HepG2 (cell line): ENCODE data around the gene TEX14. TPM values are rescaled to one million over a fixed set of nuclear protein-coding genes. Genes with fewer than 3 reads are reported as not detected.

Experiments
- CBX2 ChIP-seq, 2 experiments: fragments of 200-600 bp in 1 of 2; sonication (generic); formaldehyde crosslinking in 1 of 2; IDR thresholded peaks; 2 replicates each; pipeline versions ENCODE4 v1.7.0 to v1.8.1; 2018 to 2022; ENCODE audit warnings: low read depth in 2 of 2, low read length in 1 of 2, mild to moderate bottlenecking in 1 of 2, missing genetic modification reagents in 1 of 2
- FOXK1 ChIP-seq: sonication (generic); formaldehyde crosslinking; IDR thresholded peaks from 2 replicates; pipeline ENCODE4 v1.4.0; 2020; ENCODE audit warnings: low read depth, missing genetic modification reagents, borderline replicate concordance
- KLF11 ChIP-seq: IDR thresholded peaks from 2 replicates; pipeline ENCODE4 v1.6.1; 2016; ENCODE audit warnings: missing compliant biosample characterization
- MEIS2 ChIP-seq: sonication (generic); formaldehyde crosslinking; IDR thresholded peaks from 2 replicates; pipeline ENCODE4 v1.9.0; 2021; ENCODE audit warnings: mild to moderate bottlenecking, missing genetic modification reagents
- RFX3 ChIP-seq: IDR thresholded peaks from 2 replicates; pipeline ENCODE4 v1.6.1; 2016; ENCODE audit warnings: missing biosample characterization, missing genetic modification reagents
- RFXAP ChIP-seq: sonication (generic); formaldehyde crosslinking; IDR thresholded peaks from 2 replicates; pipeline ENCODE4 v1.4.0; 2020; ENCODE audit warnings: missing genetic modification reagents, borderline replicate concordance
- SOX5 ChIP-seq: IDR thresholded peaks from 2 replicates; pipeline ENCODE4 v1.6.1; 2016; ENCODE audit warnings: borderline replicate concordance
- ZNF543 ChIP-seq: sonication (generic); formaldehyde crosslinking; IDR thresholded peaks from 2 replicates; pipeline ENCODE4 v1.4.0; 2020; ENCODE audit warnings: mild to moderate bottlenecking, missing genetic modification reagents
- ZNF562 ChIP-seq: sonication (generic); formaldehyde crosslinking; IDR thresholded peaks from 2 replicates; pipeline ENCODE4 v1.8.0; 2022; ENCODE audit warnings: missing genetic modification reagents, borderline replicate concordance
- ZNF564 ChIP-seq: sonication (generic); formaldehyde crosslinking; IDR thresholded peaks from 2 replicates; pipeline ENCODE4 v1.8.1; 2023; ENCODE audit warnings: mild to moderate bottlenecking, missing genetic modification reagents
- ZNF788 ChIP-seq: sonication (generic); formaldehyde crosslinking; IDR thresholded peaks from 2 replicates; pipeline ENCODE4 v1.5.0; 2020; ENCODE audit warnings: mild to moderate bottlenecking, missing genetic modification reagents, borderline replicate concordance
- polyA plus RNA-seq, 8 experiments: library from polyadenylated mRNA; depleted of rRNA in 3 of 8; stranded (reverse) in 7 of 8; unstranded in 1 of 8; fragments of >200 nt; fragmentation: Illumina TruSeq in 4 of 8; extraction: Trizol in 4 of 8; gene quantifications; 2 replicates each; pipeline versions ENCODE4 v1.2.1 to v1.2.3, GENCODE V29; 2011 to 2016; ENCODE audit warnings: low read depth in 4 of 8, missing spikeins in 1 of 8, mixed read lengths in 1 of 8; ENCODE audit not compliant: insufficient read depth in 1 of 8
- total RNA-seq, 5 experiments: library from RNA; depleted of rRNA; stranded (reverse); fragments of >200 nt; fragmentation: Illumina TruSeq; extraction: Trizol; gene quantifications; 2 replicates each; pipeline ENCODE4 v1.2.3, GENCODE V29; 2016; ENCODE audit warnings: low read depth in 1 of 5
- TF ChIP-seq, protein P1 (sequence below): sonication (generic); formaldehyde crosslinking; IDR thresholded peaks from 2 replicates; pipeline ENCODE4 v1.4.0; 2020; ENCODE audit warnings: missing genetic modification reagents, mild to moderate bottlenecking, borderline replicate concordance
- TF ChIP-seq, protein P2 (sequence below): sonication (generic); formaldehyde crosslinking; IDR thresholded peaks from 2 replicates; pipeline ENCODE4 v1.4.0; 2020; ENCODE audit warnings: missing genetic modification reagents
- TF ChIP-seq, protein P3 (sequence below): sonication (generic); formaldehyde crosslinking; IDR thresholded peaks from 2 replicates; pipeline ENCODE4 v1.4.0; 2020; ENCODE audit warnings: mild to moderate bottlenecking, missing genetic modification reagents
- TF ChIP-seq, protein P4 (sequence below): sonication (generic); formaldehyde crosslinking; IDR thresholded peaks from 2 replicates; pipeline ENCODE4 v1.9.0; 2021; ENCODE audit warnings: missing genetic modification reagents, borderline replicate concordance

TEX14 gene
- total and polyA plus RNA-seq, 2 of the 13 experiments (the other 11 are each of a cell fraction or from before 2014, with no cell fraction given): 0.04 to 0.07 TPM

DNA sequence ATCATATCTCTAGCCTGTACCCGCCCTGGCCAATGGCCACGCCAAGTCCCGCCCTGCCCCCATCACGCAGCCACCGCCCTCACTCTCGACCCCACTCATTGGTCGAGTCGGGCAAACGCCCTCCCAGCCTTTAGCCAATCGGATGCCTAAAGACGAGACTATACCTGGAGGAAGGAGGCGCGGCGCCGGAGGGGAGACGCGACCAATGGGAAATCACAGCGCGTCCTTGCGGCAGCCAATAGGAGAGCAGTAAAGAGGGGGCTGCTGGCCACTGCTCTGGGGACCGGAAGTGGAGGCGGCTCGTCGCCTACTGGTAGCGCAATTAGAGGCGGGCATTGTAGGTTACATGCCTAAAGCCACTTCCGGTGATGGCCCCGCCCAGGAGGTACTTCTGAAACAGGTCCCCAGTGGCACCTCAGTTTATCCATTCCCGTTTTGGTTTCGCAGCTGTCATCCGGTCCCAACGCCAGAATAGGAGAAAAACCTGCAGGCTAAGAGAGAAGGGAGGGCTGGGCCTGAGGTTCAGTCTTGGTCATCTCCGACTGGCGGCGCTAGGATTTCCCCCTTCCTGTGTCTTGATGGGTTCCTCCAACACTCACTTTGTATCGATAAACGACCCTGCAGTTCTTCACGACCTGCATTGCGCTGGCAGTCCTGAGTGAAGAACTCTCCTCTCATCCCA lies 173.8 kb downstream of the TEX14 start (continued):
- TF ChIP-seq, protein P1, sequence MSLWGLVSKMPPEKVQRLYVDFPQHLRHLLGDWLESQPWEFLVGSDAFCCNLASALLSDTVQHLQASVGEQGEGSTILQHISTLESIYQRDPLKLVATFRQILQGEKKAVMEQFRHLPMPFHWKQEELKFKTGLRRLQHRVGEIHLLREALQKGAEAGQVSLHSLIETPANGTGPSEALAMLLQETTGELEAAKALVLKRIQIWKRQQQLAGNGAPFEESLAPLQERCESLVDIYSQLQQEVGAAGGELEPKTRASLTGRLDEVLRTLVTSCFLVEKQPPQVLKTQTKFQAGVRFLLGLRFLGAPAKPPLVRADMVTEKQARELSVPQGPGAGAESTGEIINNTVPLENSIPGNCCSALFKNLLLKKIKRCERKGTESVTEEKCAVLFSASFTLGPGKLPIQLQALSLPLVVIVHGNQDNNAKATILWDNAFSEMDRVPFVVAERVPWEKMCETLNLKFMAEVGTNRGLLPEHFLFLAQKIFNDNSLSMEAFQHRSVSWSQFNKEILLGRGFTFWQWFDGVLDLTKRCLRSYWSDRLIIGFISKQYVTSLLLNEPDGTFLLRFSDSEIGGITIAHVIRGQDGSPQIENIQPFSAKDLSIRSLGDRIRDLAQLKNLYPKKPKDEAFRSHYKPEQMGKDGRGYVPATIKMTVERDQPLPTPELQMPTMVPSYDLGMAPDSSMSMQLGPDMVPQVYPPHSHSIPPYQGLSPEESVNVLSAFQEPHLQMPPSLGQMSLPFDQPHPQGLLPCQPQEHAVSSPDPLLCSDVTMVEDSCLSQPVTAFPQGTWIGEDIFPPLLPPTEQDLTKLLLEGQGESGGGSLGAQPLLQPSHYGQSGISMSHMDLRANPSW (CRISPR knock-in tag): peak; percentile 47; the same call in 1 of the 2 replicates
- peak; percentile 40; the same call in 1 of the 2 replicates for TF ChIP-seq FOXK1
- TF ChIP-seq ZNF543 (CRISPR knock-in tag): peak; percentile 85
- TF ChIP-seq, protein P2, sequence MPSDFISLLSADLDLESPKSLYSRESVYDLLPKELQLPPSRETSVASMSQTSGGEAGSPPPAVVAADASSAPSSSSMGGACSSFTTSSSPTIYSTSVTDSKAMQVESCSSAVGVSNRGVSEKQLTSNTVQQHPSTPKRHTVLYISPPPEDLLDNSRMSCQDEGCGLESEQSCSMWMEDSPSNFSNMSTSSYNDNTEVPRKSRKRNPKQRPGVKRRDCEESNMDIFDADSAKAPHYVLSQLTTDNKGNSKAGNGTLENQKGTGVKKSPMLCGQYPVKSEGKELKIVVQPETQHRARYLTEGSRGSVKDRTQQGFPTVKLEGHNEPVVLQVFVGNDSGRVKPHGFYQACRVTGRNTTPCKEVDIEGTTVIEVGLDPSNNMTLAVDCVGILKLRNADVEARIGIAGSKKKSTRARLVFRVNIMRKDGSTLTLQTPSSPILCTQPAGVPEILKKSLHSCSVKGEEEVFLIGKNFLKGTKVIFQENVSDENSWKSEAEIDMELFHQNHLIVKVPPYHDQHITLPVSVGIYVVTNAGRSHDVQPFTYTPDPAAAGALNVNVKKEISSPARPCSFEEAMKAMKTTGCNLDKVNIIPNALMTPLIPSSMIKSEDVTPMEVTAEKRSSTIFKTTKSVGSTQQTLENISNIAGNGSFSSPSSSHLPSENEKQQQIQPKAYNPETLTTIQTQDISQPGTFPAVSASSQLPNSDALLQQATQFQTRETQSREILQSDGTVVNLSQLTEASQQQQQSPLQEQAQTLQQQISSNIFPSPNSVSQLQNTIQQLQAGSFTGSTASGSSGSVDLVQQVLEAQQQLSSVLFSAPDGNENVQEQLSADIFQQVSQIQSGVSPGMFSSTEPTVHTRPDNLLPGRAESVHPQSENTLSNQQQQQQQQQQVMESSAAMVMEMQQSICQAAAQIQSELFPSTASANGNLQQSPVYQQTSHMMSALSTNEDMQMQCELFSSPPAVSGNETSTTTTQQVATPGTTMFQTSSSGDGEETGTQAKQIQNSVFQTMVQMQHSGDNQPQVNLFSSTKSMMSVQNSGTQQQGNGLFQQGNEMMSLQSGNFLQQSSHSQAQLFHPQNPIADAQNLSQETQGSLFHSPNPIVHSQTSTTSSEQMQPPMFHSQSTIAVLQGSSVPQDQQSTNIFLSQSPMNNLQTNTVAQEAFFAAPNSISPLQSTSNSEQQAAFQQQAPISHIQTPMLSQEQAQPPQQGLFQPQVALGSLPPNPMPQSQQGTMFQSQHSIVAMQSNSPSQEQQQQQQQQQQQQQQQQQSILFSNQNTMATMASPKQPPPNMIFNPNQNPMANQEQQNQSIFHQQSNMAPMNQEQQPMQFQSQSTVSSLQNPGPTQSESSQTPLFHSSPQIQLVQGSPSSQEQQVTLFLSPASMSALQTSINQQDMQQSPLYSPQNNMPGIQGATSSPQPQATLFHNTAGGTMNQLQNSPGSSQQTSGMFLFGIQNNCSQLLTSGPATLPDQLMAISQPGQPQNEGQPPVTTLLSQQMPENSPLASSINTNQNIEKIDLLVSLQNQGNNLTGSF (CRISPR knock-in tag): 0 out of 2 replicates have a peak, but pooled peaks have one; percentile 62
- peak; percentile 99 for TF ChIP-seq KLF11 (CRISPR knock-in tag)
- TF ChIP-seq ZNF562 (CRISPR knock-in tag): no peak
- TF ChIP-seq, protein P3, sequence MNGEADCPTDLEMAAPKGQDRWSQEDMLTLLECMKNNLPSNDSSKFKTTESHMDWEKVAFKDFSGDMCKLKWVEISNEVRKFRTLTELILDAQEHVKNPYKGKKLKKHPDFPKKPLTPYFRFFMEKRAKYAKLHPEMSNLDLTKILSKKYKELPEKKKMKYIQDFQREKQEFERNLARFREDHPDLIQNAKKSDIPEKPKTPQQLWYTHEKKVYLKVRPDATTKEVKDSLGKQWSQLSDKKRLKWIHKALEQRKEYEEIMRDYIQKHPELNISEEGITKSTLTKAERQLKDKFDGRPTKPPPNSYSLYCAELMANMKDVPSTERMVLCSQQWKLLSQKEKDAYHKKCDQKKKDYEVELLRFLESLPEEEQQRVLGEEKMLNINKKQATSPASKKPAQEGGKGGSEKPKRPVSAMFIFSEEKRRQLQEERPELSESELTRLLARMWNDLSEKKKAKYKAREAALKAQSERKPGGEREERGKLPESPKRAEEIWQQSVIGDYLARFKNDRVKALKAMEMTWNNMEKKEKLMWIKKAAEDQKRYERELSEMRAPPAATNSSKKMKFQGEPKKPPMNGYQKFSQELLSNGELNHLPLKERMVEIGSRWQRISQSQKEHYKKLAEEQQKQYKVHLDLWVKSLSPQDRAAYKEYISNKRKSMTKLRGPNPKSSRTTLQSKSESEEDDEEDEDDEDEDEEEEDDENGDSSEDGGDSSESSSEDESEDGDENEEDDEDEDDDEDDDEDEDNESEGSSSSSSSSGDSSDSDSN: no peak
- peak; percentile 95 for TF ChIP-seq RFXAP
- TF ChIP-seq, protein P4, sequence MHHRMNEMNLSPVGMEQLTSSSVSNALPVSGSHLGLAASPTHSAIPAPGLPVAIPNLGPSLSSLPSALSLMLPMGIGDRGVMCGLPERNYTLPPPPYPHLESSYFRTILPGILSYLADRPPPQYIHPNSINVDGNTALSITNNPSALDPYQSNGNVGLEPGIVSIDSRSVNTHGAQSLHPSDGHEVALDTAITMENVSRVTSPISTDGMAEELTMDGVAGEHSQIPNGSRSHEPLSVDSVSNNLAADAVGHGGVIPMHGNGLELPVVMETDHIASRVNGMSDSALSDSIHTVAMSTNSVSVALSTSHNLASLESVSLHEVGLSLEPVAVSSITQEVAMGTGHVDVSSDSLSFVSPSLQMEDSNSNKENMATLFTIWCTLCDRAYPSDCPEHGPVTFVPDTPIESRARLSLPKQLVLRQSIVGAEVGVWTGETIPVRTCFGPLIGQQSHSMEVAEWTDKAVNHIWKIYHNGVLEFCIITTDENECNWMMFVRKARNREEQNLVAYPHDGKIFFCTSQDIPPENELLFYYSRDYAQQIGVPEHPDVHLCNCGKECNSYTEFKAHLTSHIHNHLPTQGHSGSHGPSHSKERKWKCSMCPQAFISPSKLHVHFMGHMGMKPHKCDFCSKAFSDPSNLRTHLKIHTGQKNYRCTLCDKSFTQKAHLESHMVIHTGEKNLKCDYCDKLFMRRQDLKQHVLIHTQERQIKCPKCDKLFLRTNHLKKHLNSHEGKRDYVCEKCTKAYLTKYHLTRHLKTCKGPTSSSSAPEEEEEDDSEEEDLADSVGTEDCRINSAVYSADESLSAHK (CRISPR knock-in tag): no peak
- TF ChIP-seq ZNF564 (CRISPR knock-in tag): 0 out of 2 replicates have a peak, but pooled peaks have one; percentile 9
- peak; percentile 10; the same call in 1 of the 2 replicates for TF ChIP-seq RFX3 (CRISPR knock-in tag)
- no peak for TF ChIP-seq SOX5
- TF ChIP-seq ZNF788 (CRISPR knock-in tag): peak; percentile 56
- 0 out of 2 replicates have a peak, but pooled peaks have one; percentile 68 for TF ChIP-seq MEIS2 (CRISPR knock-in tag)
- TF ChIP-seq CBX2 (IDR thresholded peaks at IDR 0.05; ENCODE audit: low read depth, low read length): no peak
- no peak; the same call in 1 of the 2 replicates for TF ChIP-seq CBX2 (CRISPR knock-in tag; IDR thresholded peaks at IDR 0.05; ENCODE audit: low read depth)
